Measurements from ENCODE around the gene SLC27A4. TPM values are rescaled to one million over a fixed set of nuclear protein-coding genes. Genes with fewer than 3 reads are reported as not detected.

Gene SLC27A4
- total RNA-seq, 1 donor = 23.5 TPM

GRCh38 chr9:128340691-128341434 lies 536 bp downstream of the SLC27A4 start:
- TF ChIP-seq CTCF (IDR thresholded peaks at IDR 0.05; ENCODE audit: insufficient read depth, low read length) = no peak
- peak overlapping the region; percentile 80 for H3K4me3 ChIP-seq (ENCODE audit: low read depth, low read length)
- DNase-seq (ENCODE audit: low read depth) = no peak

GRCh38 chr9:128341435-128341849 lies 1.1 kb downstream of the SLC27A4 start:
- peak; percentile 65 for DNase-seq (ENCODE audit: low read depth)
- peak overlapping the region; percentile 80 for H3K4me3 ChIP-seq (ENCODE audit: low read depth, low read length)
- peak; percentile 79 for TF ChIP-seq CTCF (IDR thresholded peaks at IDR 0.05; ENCODE audit: insufficient read depth, low read length)

GRCh38 chr9:128342971-128343680 lies 2.8 kb downstream of the SLC27A4 start:
- no peak overlapping the region for H3K4me3 ChIP-seq (ENCODE audit: low read depth, low read length)
- no peak for DNase-seq (ENCODE audit: low read depth)
- TF ChIP-seq CTCF (IDR thresholded peaks at IDR 0.05; ENCODE audit: insufficient read depth, low read length) = no peak

- TF ChIP-seq CTCF (IDR thresholded peaks at IDR 0.05; ENCODE audit: insufficient read depth, low read length) = no peak
- DNase-seq (ENCODE audit: low read depth) = no peak
- no peak overlapping the region for H3K4me3 ChIP-seq (ENCODE audit: low read depth, low read length)
Measured at GRCh38 chr9:128343855-128344254, 3.5 kb downstream of the SLC27A4 start.

GRCh38 chr9:128344931-128345605 lies 4.7 kb downstream of the SLC27A4 start:
- no peak for TF ChIP-seq CTCF (IDR thresholded peaks at IDR 0.05; ENCODE audit: insufficient read depth, low read length)
- DNase-seq (ENCODE audit: low read depth) = no peak
- no peak overlapping the region for H3K4me3 ChIP-seq (ENCODE audit: low read depth, low read length)

- no peak overlapping the region for H3K4me3 ChIP-seq (ENCODE audit: low read depth, low read length)
- DNase-seq (ENCODE audit: low read depth) = no peak
- TF ChIP-seq CTCF (IDR thresholded peaks at IDR 0.05; ENCODE audit: insufficient read depth, low read length) = no peak
Measured at GRCh38 chr9:128349125-128349524, 8.8 kb downstream of the SLC27A4 start.

Measured in fibroblast of the aortic adventitia (primary cell).